C4-2B (cell line): ENCODE results near the gene IRF9.
A peak's percentile ranks its signal among the peaks of the same experiment; 100 is the strongest.

Experiments used
- H3K27ac ChIP-seq: fragments of 450-650 bp; 2 replicates; pipeline ENCODE4 v1.5.1; 2017
- ZFX ChIP-seq: fragments of 450-650 bp; IDR thresholded peaks from 2 replicates; pipeline ENCODE4 v1.6.1; 2017
- TF ChIP-seq, protein P1 (sequence below): fragments of 450-650 bp; conservative IDR thresholded peaks from 2 replicates; pipeline ENCODE4 v1.5.1; 2017; ENCODE audit warnings: mild to moderate bottlenecking

IRF9 gene

DNA sequence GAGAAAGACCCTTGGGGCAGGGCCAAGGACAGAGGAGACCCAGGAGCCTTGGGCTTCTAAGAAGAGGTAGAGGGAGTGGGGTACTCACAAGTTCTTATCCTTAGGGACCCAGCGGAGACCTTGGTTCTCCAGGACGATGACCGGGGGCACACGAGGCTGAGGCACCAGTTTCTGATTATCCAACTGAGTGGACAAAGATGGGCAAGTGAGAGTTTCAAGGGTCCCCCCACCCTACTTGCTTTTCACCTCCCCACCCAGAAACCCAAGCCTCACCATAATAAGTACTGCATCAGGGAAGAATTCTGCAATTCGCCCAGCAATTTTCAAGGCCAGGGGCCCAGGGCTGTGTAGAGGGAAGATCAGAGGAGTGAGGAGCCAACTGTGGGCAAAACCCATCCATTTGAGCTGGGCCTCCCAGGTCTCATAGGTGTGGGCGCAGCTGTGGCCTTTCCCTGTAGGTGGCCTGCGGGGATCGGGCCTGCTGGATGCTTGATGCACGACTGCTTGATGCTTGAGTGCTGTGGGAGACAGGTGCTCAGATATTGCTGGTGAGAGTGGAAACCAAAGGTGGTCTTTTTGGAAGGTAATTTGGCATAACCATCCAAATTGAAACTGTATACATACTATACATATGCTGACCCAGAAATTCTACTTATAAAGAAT lies 21.7 kb upstream of the IRF9 start:
- TF ChIP-seq ZFX: no peak
- TF ChIP-seq, protein P1, sequence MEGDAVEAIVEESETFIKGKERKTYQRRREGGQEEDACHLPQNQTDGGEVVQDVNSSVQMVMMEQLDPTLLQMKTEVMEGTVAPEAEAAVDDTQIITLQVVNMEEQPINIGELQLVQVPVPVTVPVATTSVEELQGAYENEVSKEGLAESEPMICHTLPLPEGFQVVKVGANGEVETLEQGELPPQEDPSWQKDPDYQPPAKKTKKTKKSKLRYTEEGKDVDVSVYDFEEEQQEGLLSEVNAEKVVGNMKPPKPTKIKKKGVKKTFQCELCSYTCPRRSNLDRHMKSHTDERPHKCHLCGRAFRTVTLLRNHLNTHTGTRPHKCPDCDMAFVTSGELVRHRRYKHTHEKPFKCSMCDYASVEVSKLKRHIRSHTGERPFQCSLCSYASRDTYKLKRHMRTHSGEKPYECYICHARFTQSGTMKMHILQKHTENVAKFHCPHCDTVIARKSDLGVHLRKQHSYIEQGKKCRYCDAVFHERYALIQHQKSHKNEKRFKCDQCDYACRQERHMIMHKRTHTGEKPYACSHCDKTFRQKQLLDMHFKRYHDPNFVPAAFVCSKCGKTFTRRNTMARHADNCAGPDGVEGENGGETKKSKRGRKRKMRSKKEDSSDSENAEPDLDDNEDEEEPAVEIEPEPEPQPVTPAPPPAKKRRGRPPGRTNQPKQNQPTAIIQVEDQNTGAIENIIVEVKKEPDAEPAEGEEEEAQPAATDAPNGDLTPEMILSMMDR: no peak; the same call in 1 of the 2 replicates
- H3K27ac ChIP-seq: no peak overlapping the region; the same call in 1 of the 2 replicates

DNA sequence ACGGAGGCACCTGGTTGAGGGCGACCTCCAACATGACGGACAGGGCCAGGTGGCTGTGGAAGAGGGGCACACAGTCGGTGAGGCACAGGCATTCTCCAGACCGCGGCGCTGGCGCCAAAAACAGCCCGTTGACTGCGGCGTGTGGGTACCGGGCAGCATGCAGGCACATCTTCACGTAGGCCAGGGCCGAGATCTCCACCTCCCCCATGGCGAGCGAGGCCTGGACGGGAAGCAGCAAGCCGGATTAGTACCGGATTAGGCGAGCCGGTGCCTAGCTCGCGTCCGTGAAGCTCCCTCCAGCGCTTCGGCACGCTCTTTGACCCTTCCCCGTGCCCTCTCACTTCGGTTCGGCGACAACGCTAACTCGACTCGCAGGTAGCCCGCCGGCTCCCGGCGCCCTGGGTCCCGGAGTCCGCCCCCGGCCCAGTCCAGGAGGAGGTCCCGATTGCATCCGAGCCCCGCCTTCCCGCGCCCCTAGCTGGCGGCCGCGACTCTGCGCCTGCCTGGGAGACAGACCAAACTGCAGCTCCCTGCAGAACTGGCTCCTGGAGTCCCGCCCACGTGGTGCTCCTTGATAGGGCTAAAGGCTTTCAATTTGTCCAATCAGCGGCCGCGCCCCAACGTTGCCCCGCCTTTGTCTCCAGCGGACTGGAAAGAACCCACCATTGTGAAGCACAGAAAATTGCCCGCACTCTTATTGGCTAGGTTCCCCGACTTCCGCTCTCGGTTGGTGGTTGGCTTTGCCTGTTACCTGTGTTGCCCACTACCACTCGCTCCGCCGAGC lies 19.8 kb upstream of the IRF9 start, which contains the start of gene EMC9:
TSS of gene EMC9 (minus strand) at position 495 of the 784 bp plus-strand sequence. CDS start at position 208, 287 bp downstream.
- peak within 1 kb of the TSS; percentile 98 for H3K27ac ChIP-seq
- peak; percentile 87 for TF ChIP-seq ZFX
- TF ChIP-seq, protein P1: no peak; the same call in 1 of the 2 replicates

DNA sequence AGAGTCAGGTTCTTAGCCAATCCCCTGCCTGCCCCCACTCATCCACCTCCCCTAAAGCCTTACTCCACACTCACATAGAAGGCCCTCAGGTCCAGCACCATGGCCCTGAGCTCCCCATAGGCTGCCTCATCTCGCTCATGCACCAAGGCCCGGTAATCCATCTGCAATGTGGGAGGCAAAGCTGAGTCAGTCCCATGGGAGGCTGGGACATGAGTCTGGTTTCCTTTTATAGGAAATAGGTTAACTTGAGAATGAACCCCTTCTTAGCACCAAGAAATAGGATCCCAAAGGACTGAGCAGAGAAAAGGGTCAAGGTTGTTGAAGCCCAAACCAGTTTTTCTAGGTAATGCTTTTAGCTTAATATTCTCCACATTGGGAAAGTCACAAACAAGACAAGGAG lies 17.6 kb upstream of the IRF9 start:
- H3K27ac ChIP-seq: no peak overlapping the region
- TF ChIP-seq, protein P1: no peak
- TF ChIP-seq ZFX: no peak

DNA sequence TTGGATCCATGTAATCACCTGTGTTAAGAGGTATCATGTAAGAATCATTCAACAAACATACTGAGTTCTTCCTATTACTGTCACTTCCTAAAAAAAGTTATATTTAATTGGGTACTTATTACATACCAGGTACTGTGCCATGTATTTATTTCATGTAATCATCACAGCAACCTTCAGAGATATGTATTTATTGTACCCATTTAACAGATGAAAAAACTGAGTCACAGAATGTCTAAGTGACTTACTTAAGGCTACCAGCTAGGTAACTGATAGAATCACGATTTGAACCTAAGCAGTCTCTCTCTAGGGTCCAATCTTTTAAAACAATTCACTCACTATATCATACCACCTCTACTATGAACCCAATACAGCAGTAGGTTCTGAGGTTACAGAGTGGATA lies 16.6 kb upstream of the IRF9 start:
- H3K27ac ChIP-seq: no peak overlapping the region

DNA sequence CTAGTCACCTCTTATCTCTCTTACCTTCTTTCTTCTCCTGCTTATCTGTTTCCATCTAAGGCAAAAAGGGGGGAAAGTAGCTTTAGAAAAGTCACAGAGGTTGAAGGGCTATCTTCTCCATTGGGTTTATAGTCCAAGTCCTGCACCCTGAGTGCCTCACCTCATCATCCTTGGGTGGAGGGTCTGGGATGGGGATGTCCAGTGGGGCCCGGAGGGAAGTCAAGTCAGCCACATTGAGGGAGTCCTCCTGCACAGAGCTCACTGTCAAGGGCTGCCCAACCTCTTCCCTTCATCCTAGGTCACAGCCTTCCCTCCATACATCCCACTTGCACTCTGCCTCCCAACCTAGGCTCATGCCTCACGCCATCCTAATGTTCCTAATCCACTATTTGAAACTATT lies 15.8 kb upstream of the IRF9 start:
- TF ChIP-seq, protein P1: no peak
- TF ChIP-seq ZFX: no peak
- peak overlapping the region; percentile 88 for H3K27ac ChIP-seq

More for the DNA sequence above, 16.6 kb upstream of the IRF9 start:
- TF ChIP-seq, protein P1: no peak
- TF ChIP-seq ZFX: no peak

DNA sequence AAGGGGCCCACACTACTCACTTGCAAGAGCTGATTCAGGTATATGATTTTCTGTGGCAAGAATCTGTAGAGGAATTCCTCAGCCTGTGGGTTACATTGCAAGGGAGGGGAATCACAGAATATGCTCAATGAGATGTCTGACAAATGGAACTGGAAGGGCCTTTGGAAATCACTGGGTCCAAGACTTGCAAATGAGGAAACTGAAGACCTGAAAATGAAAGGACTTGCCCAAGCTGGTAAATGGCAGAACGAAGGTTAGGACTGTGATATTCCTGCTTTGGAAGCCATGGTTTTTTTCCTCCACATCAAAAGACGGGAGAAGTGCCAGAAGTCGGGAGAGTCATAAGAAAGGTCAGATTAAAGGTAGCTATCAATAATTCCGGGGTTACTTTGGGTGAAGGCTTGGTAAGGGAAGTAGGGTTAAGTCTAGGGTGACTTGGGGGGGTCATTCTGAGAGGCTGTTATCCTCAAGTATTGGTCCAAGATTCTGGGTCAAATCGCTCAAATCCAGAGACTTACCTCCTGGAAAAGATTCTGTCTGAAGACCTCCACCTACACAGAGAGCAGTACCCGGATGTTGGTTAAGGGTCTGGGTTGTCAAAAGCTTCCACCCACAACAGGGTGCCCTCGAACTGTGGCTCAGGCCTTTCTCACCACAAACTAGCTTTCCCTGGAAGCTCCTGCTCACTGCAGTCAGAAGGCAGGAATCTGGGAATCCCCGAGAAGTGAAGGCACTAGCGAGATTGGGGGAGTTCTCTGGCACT lies 15.2 kb upstream of the IRF9 start:
- peak overlapping the region; percentile 88 for H3K27ac ChIP-seq
- TF ChIP-seq, protein P1: no peak
- TF ChIP-seq ZFX: no peak
